Activated CD8-positive, alpha-beta memory T cell treated with anti-CD3 and anti-CD28 coated beads, Interleukin-2, amount 50 U/mL, for 48 hours (primary cell): ENCODE data around the gene LRRC26.

Experiments
- DNase-seq: peaks from one replicate; pipeline ENCODE4 v3.0.0-alpha.2; 2020

LRRC26 gene

DNA sequence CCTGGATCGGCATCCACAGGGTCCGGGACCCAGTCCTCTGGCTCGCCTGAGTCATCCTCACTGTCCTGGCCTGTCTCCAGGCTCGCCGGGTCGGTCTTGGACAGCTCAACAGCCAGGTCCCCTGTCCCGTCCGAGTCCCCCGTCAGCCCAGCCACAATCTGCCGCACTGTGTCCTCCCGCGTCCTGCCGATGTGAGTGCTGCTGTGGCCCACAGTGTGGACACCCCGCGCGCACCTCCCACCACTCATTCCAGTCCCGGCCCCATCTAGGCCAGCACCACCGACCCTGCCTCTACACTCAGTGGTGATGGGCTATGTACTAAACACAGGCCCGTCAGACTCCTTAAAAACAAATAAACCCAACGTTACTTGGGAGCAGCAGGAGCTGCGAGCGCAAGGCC lies 11.8 kb upstream of the LRRC26 start:
- no peak for DNase-seq

DNA sequence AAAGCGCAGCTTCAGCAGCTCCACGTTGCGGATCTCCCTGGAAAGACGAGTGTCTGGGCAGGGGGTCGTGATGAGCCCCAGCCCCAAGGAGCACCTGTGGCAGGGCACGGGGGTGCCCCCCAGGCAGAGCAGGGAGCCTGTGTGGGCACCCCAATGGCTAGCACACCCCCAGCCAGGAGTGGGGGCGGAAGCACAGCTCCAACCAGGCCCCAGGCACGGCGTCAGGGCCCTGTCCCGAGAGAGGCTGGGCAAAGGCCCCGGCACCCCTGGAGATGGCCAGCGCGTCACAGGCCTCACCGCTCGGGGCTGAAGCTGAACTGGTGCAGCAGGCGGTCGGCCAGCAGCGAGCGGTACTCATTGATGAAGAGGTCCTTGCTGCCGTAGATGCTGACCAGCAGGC lies 10.6 kb upstream of the LRRC26 start:
- no peak for DNase-seq

DNA sequence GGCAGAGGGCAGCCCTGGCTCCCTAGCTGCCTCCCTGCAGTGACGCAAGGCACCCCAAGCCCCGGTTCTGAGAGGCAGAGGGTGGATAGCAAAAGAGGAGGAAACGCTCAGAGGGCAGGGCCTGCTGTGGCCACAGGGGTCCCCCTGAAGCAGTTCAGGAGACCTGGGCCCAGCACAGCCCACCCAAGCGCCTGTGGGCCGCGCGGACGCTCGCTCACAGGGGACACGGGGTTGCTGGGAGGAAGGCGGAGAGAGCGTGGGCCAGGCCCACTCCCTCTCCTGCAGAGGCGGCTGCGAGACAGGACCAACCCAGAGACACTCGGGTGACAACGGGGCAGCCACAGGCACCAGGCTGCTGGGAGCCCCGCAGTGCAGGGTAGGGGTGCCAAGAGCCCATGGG lies 9.9 kb upstream of the LRRC26 start:
- no peak for DNase-seq

DNA sequence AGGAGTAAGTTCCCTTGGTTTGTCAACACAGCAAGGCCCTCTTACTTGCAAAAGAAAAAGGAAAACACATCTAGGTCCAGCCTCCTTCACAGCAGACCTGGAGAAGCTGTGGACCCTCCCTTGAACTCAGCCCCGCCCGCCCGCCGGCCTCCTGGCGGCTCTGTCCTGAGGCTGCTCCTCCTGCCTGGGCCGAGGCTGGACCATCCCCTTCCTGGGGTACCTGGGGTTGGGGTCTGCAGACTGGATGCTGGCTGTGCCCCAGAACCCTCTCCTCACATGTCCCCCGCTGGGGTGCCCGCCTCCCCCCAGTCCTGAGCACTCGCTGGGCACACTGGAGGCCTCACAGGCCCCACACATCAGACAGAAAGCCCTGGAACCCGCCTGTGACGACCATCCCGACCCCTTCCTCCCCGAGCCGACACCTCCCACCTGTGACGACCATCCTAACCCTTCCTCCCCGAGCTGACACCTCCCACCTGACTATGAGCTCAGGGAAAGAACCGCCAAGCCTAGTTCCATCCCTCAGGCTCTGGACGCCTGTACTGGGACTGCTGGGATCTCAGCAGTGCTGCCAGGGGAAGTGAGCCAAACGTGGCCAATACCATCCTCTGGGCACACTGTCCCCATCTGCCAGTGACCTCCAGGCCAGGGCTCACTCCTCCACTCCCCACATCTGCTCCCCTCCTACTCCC lies 9.2 kb upstream of the LRRC26 start:
- no peak for DNase-seq

DNA sequence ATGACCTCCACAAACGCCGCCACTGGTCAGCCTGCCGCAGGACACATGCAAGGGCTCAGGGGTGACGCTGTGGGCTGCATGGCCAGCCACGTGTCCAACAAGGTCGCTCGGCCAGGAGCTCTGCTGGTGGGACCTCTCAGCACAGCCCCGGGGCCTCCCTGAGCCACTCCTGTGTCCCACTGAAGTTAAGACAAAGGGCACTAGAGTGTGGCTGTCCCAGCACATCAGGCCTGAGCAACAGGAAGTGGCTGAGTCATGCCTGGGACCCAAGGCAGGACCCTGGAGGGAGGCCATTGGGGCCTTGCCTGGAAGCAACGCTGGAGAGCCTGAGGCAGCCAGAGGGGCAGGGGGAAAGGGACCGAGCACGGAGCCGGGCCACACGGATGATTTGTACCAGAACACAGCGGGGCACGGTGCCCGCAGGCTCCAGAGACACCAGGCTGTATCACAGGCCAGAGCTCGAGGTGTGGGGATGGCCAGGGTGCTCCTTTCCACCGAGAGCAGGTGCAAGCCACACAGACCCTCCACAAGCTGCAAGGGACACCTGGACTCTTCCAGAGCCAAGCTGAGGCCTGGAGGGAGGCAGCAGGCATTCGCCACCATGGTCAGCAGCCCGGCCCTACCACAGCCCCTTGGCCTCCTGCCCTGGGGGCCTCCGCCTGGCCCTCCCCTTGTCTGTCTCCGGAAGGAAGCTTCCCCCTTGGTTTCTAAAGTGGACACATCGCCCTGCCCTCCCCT lies 8.5 kb upstream of the LRRC26 start:
- no peak for DNase-seq

DNA sequence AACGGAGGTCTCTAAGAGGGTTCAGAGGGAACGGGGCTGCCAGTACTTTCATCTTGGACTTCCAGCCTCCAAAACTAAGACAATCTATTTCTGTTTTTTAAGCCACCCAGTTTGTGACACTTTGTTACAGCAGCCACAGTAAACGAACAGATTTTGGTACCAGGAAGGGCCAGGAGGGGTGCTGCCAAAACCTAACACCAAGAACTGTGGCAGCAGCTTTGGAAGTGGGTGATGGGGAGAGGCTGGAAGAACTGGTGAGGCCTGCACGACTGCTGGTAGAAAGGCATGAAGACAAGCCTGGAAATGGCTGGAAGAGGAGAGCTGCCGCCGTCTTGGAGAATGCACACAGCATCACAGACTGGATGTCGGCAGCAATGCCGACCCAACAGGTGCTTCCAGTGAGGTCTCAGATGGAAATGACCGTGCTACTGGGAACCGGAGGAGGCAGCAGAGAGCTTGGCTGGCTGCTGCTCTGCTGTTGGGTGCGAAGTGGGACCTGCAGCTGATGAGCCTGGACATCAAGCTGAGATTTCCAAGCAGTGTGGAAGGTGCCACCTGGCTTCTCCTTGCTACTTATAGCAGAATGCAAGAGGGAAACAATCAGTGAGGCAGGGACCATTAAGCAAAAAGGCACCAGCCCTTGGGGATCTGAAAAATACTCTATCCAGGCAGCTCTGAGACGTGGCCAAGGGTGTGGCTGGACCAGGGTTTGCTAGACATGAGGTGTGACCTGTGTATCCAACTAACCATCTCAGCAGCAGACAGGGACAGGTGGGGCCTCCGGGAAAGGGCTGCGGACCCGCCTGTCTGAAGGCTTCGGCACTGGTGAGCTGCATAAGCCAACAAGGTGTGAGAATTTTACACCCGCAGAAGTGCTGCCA lies 6.7 kb upstream of the LRRC26 start:
- DNase-seq: no peak

DNA sequence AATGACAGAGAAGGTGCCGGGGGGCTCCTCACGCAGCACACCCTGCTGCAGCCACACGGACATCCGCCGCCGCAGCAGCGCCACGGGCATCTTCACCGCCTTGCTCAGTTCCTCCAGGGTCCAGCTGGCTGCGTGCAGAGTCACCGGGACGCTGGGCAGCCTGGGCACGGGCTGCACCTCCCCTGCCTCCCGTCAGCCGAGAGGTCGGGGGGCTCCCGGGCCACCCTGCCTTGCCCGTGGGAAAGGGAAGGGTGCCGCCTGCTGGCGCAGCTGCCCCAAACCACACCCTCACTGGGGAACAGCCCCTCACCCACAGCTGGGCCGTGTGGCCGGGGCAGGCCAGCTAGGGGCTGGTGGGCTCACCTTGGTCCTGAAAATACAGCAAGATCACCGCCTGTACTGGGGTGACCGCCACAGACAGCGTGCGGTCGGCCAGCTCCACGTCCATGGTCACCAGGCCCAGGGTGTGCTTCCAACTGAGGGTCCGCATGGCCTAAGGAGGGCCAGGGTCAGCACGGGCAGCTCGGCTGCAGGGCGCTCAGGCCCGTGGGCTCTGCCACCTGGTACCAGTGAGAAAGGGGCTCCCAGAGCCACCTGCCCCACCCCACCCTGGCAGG lies 5.6 kb upstream of the LRRC26 start:
- DNase-seq: no peak

DNA sequence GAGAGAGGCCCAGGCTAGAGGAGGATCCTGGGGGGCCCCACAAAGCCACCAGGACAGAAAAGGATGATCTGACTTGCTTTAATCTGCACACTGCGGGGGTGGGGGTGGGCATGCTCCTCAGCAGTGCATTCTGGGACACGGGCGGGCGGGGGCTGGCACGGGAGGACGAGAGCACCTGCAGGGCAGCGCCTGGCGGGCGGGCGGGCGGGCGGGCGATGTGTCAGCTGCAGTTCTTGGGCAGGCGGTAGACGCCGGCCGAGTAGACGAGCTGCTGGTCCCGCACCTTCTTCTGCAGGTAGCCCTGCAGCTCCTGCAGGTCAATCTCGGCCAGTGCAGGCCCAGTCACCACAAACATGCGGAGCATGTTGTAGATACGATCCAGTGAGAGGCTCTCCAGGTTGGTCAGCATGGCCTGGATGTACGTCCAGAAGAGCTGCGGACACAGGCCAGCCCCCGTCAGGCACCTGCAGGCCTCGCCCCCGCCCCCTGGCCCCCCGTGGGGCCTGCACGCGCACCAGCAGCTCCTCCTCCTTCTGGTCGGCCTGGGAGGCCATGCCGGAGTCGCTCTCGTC lies 5.0 kb upstream of the LRRC26 start:
- DNase-seq: no peak

DNA sequence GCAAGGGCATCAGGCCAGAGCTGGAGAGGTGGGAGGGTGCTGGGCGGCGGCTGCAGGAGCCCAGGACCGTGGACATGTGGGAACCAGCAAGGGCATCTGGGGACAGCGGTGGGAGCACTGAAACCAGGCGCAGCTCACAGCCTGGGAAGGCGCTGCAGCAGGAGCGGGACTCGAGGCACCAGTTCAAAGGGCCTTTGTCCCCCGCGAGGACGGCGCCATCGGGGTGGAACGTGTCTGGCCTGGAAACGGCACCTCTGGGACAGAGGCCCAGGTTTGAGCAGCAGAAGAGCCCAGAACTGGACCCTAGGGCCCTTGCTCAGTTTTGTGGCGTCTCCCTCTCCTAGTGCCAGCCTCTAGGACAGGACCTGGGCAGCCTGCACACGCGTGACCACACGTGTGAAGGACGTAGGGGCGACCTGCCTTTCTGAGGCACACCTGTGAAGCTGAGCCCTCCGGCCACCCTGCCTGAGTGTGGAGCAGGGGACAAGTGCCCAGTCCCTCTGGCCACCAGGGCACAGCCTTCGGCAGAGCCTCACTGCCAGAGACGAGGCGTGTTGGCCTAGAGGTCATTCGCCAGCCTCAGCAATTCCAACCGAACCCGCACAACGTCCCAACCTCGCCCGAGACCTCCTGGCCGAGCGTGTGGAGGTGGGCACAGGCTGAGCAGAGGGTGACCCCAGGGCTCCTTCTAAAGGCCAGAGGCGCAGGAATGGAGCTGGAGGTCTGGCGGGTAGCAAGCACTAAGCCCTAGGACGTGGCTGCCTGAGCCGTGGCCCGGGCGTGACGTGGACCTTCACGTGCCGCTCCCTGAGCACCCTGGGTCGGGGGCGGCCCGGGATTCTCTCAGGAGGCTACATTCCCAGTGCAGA lies 4.2 kb upstream of the LRRC26 start:
- no peak for DNase-seq

DNA sequence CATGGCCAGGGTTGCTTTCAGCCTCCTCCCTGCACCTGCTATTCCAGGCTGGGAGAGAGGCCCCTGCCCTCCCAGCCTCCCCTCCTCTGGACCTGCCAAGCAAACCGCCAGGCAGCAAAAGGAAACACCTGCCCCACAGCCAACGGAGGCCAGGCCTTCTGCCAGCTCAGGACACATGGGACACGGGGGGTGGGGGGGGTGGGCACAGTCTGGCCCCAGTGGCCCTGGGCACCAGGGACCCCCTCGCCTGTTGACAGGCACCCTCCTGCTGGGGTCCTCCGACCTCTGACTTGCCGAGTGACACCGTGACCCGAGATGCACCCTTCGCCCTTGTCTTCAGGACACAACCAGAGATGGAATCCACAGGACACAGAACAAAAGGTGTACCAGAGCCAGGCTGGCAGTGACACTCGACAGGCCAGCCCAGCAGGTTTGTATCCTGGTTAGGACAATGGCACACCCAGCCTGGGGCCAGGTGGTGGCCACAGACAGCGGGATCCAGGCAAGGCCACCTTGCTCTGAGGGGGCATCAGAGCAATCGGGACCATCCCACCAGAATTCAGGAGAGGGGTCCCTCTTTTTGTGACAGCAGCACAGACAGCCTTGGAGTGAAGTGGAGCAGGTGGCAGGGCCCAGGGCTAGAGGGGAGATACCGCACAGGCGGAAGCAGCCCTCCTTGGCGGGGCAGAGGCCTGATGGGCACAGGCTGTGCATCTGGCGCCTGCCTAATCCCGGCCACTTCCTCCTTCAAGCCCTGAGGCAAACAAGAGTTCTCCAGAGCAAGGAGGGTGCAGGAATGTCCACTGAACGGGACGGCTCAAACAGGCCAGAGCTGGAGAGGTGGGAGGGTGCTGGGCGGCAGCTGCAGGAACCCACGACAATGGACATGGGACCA lies 3.3 kb upstream of the LRRC26 start:
- no peak for DNase-seq

DNA sequence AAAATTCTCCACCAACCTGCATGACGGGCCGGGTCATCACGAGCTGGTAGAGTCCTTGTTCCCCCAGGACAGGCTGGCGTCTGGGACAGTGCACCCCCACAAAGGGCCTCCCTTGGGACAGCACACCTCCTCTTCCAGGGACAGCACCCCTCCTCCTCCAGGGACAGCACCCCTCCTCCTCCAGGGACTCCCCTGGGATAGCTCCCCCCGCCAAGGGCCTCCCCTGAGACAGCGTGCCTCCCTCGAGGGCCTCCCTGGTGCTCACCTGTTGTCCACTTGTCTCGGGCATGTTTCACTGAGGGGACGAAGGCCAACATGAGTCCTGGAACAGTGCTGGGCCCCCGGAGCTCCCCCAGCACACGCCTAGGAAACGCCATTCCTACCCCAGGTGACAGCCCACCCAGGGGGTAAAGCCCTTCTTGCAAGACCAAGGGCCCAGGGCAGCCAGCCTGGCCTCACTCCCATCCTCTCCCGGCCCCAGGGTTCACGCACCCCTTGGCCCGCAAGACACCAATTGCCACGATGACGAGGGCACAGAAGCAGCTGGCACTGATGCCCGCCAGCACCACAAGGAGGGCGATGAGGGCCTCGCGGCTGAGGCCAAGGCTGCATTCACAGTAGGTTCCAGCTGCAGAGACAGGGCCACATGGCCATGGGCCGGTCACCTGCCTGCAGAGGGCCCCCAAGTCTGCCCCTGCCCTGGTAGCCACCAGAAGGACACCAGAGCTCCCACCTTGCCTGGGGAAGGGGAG lies 1.5 kb upstream of the LRRC26 start:
- DNase-seq: no peak

DNA sequence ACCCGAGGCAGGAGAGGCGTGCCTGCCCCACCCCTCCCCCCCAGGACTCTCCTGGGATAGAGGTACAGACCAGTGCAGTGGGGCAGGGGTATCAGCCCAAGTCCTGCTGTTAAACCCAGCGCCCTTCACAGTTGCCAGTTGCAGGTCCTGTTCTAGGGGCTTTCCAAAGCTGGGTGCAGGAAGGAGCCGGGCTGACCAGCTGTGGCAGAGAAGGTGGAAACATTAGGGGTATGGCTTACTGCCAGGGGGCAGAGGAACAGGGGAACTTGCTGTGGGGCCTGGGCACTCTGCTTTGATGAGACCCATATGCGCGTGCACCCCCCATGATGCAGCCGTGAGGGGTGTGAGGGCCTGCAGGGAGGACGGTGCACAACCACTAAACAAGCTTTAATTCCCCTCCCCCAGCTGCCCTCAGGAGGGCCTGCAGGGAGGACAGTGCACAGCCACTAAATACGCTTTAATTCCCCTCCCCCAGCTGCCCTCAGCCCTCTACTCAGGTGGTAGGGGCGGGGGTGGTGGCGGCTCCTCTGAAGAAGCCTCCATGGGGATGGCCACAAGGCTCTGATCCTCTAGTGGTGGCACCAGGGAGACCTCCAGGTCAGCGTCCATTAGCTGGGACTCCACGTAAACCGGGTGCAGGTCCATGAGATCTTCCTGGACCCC lies 766 bp upstream of the LRRC26 start:
- DNase-seq: no peak

DNA sequence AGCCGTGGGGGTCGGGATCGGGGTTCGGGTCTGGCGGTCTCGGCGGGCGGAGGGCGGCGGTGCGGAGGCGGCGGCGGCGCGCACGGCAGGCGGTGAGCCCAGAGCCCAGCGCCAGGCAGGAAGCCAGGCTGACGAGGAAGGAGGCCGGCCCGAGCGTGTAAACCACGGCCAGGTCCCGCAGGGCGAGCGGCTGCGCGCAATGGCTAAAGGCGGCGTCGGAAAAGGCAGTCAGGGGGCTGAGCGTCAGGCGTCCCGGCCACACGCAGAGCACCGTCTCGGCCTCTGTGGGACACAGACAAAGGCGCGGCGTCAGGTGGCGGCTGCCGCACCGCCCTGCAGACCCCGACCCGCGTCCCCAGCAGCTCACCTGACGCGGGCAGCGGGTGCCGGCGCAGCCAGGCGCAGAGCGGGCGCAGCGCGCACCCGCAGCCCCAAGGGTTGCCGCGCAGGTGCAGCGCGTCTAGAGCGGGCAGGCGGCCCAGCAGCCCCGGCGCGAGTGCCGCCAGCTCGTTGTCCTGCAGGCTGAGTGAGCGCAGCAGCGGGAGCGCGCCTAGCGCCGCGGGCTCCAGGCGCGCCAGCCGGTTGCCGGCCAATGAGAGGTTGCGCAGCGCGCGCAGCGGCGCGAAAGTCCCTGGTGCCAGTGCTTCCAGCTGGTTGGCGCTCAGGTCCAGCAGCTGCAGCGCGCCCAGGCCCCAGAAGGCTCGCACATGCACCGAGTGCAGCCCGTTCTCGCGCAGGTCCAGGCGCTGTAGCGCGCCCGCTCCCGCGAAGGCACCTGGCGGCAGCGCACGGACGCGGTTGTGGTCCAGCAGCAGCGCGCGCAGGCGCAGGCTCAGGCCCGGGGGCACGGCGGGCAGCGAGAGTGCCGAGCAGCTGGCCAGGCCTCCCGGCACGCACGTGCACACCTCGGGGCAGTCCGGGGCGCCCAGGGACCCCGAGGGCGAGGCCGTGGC lies 671 bp downstream of the LRRC26 start:
- DNase-seq: no peak

DNA sequence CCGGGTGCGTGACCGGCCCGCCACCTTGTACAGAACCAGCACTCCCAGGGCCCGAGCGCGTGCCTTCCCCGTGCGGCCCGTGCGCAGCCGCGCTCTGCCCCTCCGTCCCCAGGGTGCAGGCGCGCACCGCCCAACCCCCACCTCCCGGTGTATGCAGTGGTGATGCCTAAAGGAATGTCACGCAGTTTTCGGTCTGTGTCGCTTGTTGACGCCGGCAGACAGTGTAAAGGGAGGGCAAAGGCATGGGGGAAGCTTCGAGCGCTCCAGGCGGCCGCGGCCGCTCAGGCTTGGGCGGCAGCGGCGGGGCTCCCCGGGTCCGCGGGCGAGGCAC lies 1.3 kb downstream of the LRRC26 start:
- no peak for DNase-seq

DNA sequence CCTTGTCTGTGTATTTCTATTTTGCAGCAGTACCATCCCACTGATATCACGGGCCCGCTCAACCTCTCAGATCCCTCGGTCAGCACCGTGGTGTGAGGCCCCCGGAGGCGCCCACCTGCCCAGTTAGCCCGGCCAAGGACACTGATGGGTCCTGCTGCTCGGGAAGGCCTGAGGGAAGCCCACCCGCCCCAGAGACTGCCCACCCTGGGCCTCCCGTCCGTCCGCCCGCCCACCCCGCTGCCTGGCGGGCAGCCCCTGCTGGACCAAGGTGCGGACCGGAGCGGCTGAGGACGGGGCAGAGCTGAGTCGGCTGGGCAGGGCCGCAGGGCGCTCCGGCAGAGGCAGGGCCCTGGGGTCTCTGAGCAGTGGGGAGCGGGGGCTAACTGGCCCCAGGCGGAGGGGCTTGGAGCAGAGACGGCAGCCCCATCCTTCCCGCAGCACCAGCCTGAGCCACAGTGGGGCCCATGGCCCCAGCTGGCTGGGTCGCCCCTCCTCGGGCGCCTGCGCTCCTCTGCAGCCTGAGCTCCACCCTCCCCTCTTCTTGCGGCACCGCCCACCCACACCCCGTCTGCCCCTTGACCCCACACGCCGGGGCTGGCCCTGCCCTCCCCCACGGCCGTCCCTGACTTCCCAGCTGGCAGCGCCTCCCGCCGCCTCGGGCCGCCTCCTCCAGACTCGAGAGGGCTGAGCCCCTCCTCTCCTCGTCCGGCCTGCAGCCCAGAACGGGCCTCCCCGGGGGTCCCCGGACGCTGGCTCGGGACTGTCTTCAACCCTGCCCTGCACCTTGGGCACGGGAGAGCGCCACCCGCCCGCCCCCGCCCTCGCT lies 1.9 kb downstream of the LRRC26 start:
- DNase-seq: no peak

DNA sequence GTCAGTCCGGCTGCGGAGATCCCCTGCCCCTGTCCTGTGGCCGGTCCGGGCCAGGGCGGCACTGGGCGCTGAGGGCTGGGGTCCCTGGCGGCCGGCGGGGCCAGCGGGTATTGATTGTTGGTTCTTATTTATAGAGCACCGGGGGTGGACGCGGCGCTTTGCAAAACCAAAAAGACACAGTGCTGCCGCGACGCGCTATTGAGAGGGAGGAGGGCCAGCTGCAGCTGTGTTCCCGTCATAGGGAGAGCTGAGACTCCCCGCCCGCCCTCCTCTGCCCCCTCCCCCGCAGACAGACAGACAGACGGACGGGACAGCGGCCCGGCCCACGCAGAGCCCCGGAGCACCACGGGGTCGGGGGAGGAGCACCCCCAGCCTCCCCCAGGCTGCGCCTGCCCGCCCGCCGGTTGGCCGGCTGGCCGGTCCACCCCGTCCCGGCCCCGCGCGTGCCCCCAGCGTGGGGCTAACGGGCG lies 2.5 kb downstream of the LRRC26 start:
- DNase-seq: no peak
